Activated B cell treated with CpG ODN at 0.5 μM for 24 hours (primary cell): Measurements from ENCODE around the gene GPR31. TPM values are rescaled to one million over a fixed set of nuclear protein-coding genes. Genes with fewer than 3 reads are reported as not detected.
A peak's percentile ranks its signal among the peaks of the same experiment; 100 is the strongest.

Experiments
- ATAC-seq: fragments of 200-7000 bp; cut with Tn5 transposase; one replicate; pipeline ENCODE4 v1.10.0; 2021; ENCODE audit warnings: low read depth, mild to moderate bottlenecking, moderate library complexity
- CTCF ChIA-PET: fragments of 350-600 bp; sonication (Branson Sonifier 250); formaldehyde crosslinking; loops from one replicate; lab custom pipeline; 2021; ENCODE audit warnings: antibody characterized with exemption; lab: Charles Lee
- POLR2A ChIA-PET: fragments of 350-600 bp; sonication (Branson Sonifier 250); formaldehyde crosslinking; loops from one replicate; lab custom pipeline; 2021; ENCODE audit warnings: antibody characterized with exemption; lab: Charles Lee
- DNase-seq: peaks from one replicate; pipeline ENCODE4 v3.0.0; 2022
- H3K27ac Mint-ChIP-seq: one replicate; pipeline ENCODE4 v1.8.0; 2020; ENCODE audit warnings: mixed read lengths
- H3K27me3 Mint-ChIP-seq: one replicate; pipeline ENCODE4 v1.8.0; 2021; ENCODE audit warnings: mixed read lengths
- H3K36me3 Mint-ChIP-seq: one replicate; pipeline ENCODE4 v1.8.0; 2021; ENCODE audit warnings: low read depth, mixed read lengths
- H3K4me1 Mint-ChIP-seq: one replicate; pipeline ENCODE4 v1.8.0; 2021; ENCODE audit warnings: mixed read lengths
- H3K4me3 Mint-ChIP-seq: one replicate; pipeline ENCODE4 v1.8.0; 2020; ENCODE audit warnings: mild to moderate bottlenecking, mixed read lengths
- H3K9me3 Mint-ChIP-seq: one replicate; pipeline ENCODE4 v1.8.0; 2020; ENCODE audit warnings: mixed read lengths
- intact Hi-C: fragments of 100-400 bp; cut with micrococcal nuclease; formaldehyde crosslinking; loops from one replicate; pipeline ENCODE4 v1.15.1; 2024
- total RNA-seq: library from RNA; stranded (reverse); gene quantifications from 2 replicates; pipeline ENCODE4 v1.2.3, GENCODE V29; 2022
- TF ChIP-seq, protein P1 (sequence below): fragments of 200-600 bp; IDR thresholded peaks from one replicate; pipeline ENCODE4 v1.8.0; 2022; ENCODE audit warnings: antibody characterized with exemption, mild to moderate bottlenecking

GPR31 gene
- total RNA-seq, 1 donor from 2014 or later, result not detected

GRCh38 chr6:167152862-167153261 lies 4.9 kb downstream of the GPR31 start:
- H3K36me3 Mint-ChIP-seq, result no peaks in the 10 kb centered on the region
- CTCF ChIA-PET, result interaction anchor here (1.5 to 3.3 kb wide), 3 partner anchors 12 to 199 kb away, joined by 4 to 14 read pairs (median 4); no protein-coding TSS in a partner anchor
- intact Hi-C loops, result loop anchor here (1.0 to 10.0 kb wide), 4 partner anchors 39 to 808 kb away; partner anchors contain the start of genes CEP43 and SFT2D1
- no peaks in the 10 kb centered on the region for H3K27me3 Mint-ChIP-seq
- ATAC-seq (peak; percentile 38), DNase-seq (no peak)
- POLR2A ChIA-PET, result interaction anchor here (0.9 to 2.2 kb wide), 8 partner anchors 12 to 199 kb away, joined by 4 to 28 read pairs (median 4); partner anchors contain the start of gene RNASET2
- H3K9me3 Mint-ChIP-seq, result no peaks in the 10 kb centered on the region
- TF ChIP-seq, protein P1, sequence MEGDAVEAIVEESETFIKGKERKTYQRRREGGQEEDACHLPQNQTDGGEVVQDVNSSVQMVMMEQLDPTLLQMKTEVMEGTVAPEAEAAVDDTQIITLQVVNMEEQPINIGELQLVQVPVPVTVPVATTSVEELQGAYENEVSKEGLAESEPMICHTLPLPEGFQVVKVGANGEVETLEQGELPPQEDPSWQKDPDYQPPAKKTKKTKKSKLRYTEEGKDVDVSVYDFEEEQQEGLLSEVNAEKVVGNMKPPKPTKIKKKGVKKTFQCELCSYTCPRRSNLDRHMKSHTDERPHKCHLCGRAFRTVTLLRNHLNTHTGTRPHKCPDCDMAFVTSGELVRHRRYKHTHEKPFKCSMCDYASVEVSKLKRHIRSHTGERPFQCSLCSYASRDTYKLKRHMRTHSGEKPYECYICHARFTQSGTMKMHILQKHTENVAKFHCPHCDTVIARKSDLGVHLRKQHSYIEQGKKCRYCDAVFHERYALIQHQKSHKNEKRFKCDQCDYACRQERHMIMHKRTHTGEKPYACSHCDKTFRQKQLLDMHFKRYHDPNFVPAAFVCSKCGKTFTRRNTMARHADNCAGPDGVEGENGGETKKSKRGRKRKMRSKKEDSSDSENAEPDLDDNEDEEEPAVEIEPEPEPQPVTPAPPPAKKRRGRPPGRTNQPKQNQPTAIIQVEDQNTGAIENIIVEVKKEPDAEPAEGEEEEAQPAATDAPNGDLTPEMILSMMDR, result no peak
- H3K27ac Mint-ChIP-seq, result peak overlapping the region; percentile 88
- H3K4me1 Mint-ChIP-seq, result peaks cover 53% of the 10 kb centered on the region
- peak overlapping the region; percentile 88 for H3K4me3 Mint-ChIP-seq

- DNase-seq (no peak), ATAC-seq (peak; percentile 32)
- H3K36me3 Mint-ChIP-seq, result no peaks in the 10 kb centered on the region
- H3K9me3 Mint-ChIP-seq, result no peaks in the 10 kb centered on the region
- ChIA-PET CTCF (interaction anchor here (1.0 to 3.3 kb wide), 4 partner anchors 10 to 198 kb away, joined by 3 to 14 read pairs (median 4); no protein-coding TSS in a partner anchor), POLR2A (interaction anchor here (0.6 to 2.4 kb wide), 16 partner anchors 11 to 203 kb away, joined by 3 to 28 read pairs (median 4); partner anchors contain the start of genes CCR6 and RNASET2)
- intact Hi-C loops, result loop anchor here (1.0 to 10.0 kb wide), 2 partner anchors 200 to 807 kb away; partner anchors contain the start of gene SFT2D1
- H3K27ac Mint-ChIP-seq, result peak overlapping the region; percentile 88
- H3K27me3 Mint-ChIP-seq, result no peaks in the 10 kb centered on the region
- peak overlapping the region; percentile 61 for H3K4me3 Mint-ChIP-seq
- TF ChIP-seq, protein P1, result no peak
- peaks cover 46% of the 10 kb centered on the region for H3K4me1 Mint-ChIP-seq
Measured at GRCh38 chr6:167151648-167152047, 6.1 kb downstream of the GPR31 start.

DNA sequence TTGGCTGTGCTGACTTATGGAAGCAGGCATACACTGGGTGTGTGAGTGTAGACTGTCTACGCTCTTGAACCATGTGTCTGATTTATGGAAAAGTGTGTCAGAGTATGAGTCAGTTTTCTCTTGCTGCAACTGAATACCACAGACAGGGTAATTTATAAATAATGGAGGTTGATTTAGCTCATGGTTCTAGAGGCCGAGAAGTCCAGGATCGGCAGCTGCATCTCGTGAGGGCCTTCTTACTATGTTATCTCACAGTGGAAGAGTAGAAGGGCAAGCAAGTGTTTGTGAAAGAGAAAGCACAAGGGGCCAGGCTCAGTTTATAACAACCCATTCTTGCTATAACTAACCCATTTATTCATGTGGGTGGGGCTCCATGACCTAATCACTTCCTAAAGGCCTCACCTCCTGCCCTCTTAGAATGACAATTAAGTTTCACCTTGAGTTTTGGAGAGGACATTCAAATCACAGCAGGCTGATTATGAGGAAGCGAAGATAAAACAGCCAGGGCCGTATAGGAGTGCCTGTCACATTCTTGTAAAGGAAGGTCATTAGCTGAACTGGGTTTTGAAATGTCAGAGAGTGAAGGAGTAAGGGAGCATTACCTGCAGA lies 6.7 kb downstream of the GPR31 start:
- peaks cover 49% of the 10 kb centered on the region for H3K4me1 Mint-ChIP-seq
- DNase-seq (no peak), ATAC-seq (peak; percentile 71)
- H3K9me3 Mint-ChIP-seq, result no peaks in the 10 kb centered on the region
- intact Hi-C loops, result loop anchor here (1.0 to 10.0 kb wide), 2 partner anchors 200 to 806 kb away; partner anchors contain the start of gene SFT2D1
- ChIA-PET POLR2A (interaction anchor here (0.6 to 2.4 kb wide), 16 partner anchors 10 to 203 kb away, joined by 3 to 28 read pairs (median 4); partner anchors contain the start of genes CCR6 and RNASET2), CTCF (interaction anchor here (1.0 to 3.3 kb wide), 4 partner anchors 10 to 197 kb away, joined by 3 to 14 read pairs (median 4); no protein-coding TSS in a partner anchor)
- TF ChIP-seq, protein P1, result no peak
- H3K27ac Mint-ChIP-seq, result peak overlapping the region; percentile 88
- H3K27me3 Mint-ChIP-seq, result no peaks in the 10 kb centered on the region
- peak overlapping the region; percentile 61 for H3K4me3 Mint-ChIP-seq
- no peaks in the 10 kb centered on the region for H3K36me3 Mint-ChIP-seq

DNA sequence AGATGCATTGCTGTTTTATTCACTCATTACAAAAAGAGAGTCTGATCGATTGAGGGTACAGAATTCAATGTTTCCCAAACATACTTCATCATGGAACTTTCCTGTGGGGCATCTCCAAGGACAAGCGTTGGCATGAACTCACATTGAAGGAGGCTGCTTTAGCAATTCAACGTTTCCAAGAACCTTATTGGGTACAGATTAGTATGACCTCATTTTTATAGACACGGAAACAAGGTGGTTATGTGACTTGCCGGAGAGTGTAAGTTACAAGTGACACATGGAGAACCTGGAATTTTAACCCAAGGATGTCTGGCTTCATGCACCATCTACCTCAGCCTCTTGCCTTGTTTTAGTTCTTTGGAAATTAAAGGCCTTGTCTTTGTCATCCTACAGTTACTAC lies 8.8 kb downstream of the GPR31 start:
- H3K27ac Mint-ChIP-seq, result no peak overlapping the region
- no peaks in the 10 kb centered on the region for H3K9me3 Mint-ChIP-seq
- H3K4me3 Mint-ChIP-seq, result no peak overlapping the region
- H3K36me3 Mint-ChIP-seq, result no peaks in the 10 kb centered on the region
- intact Hi-C loops, result no loop called here
- POLR2A ChIA-PET, result no interaction called here
- DNase-seq, result no peak
- CTCF ChIA-PET, result no interaction called here
- no peaks in the 10 kb centered on the region for H3K27me3 Mint-ChIP-seq
- ATAC-seq, result no peak
- TF ChIP-seq, protein P1, result no peak
- peaks cover 43% of the 10 kb centered on the region for H3K4me1 Mint-ChIP-seq

DNA sequence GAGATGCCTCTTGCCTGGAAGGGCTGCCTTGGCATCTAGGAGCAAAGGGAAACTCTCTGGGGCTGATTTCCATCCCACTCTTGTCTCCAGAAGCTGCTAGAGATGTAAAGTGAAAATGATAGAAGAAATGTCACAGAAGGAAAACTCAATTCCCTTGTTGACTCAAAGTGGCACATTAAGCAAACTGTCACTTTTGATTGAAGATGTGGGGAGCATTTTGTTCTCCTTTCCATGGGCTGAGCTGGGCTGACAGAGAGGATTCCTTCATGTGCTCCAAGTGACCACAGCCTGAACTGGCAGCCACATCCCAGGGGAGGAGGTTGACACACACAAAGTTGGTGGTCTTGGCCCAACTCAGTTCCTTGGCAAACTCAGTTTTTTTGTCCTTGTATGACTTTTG lies 9.8 kb downstream of the GPR31 start:
- ChIA-PET POLR2A (interaction anchor here (1.0 kb wide), 1 partner anchor 17 kb away, joined by 3 read pairs; no protein-coding TSS in a partner anchor), CTCF (interaction anchor here (1.1 kb wide), 1 partner anchor 10 kb away, joined by 4 read pairs; no protein-coding TSS in a partner anchor)
- Mint-ChIP-seq H3K27ac (no peak overlapping the region), H3K27me3 (no peaks in the 10 kb centered on the region), H3K4me1 (peaks cover 35% of the 10 kb centered on the region), H3K4me3 (no peak overlapping the region), H3K36me3 (no peaks in the 10 kb centered on the region), H3K9me3 (no peaks in the 10 kb centered on the region)
- no peak for DNase-seq
- no peak for ATAC-seq
- TF ChIP-seq, protein P1, result no peak
- intact Hi-C loops, result no loop called here
